ENCODE measurements around the gene EHBP1L1. TPM values are rescaled to one million over a fixed set of nuclear protein-coding genes. Genes with fewer than 3 reads are reported as not detected.

The EHBP1L1 gene
- total and polyA plus RNA-seq, 5 donors from 2014 or later = 7.8 to 143 (median 9.4) TPM

- H3K4me1 ChIP-seq (ENCODE audit: control insufficient read depth, insufficient read depth, low read length, poor library complexity, severe bottlenecking) = peaks cover 41% of the 10 kb centered on the region
- H3K4me3 ChIP-seq (ENCODE audit: low read depth, low read length) = no peak overlapping the region
- H3K4me3 Mint-ChIP-seq = peak overlapping the region in 2 of 4 donors; percentile 21 to 54
- H3K9me3 ChIP-seq (ENCODE audit: control insufficient read depth in 2 of 2, low read length in 2 of 2) = no peaks in the 10 kb centered on the region
- no peak for ATAC-seq (ENCODE audit: low read depth in 2 of 2)
- DNase-seq = no peak
- H3K27me3 Mint-ChIP-seq = no peaks in the 10 kb centered on the region
- peaks cover 35% of the 10 kb centered on the region for H3K36me3 ChIP-seq (ENCODE audit: control insufficient read depth, insufficient read depth, low read length)
- no peak overlapping the region for H3K27ac ChIP-seq (ENCODE audit: insufficient read depth, low read length, poor library complexity, severe bottlenecking)
- no peaks in the 10 kb centered on the region for H3K9me3 Mint-ChIP-seq
- H3K36me3 Mint-ChIP-seq = peaks cover 18% of the 10 kb centered on the region
- H3K27me3 ChIP-seq (ENCODE audit: control insufficient read depth, insufficient read depth, low read length) = no peaks in the 10 kb centered on the region
- H3K27ac Mint-ChIP-seq = no peak overlapping the region
- H3K4me1 Mint-ChIP-seq = peaks cover 0 to 51% (median 21%) of the 10 kb centered on the region in 4 donors
Measured at GRCh38 chr11:65579291-65579690, 3.4 kb downstream of the EHBP1L1 start.

- Histone ChIP-seq H3K27me3 (ENCODE audit: control insufficient read depth, insufficient read depth, low read length) (no peaks in the 10 kb centered on the region), H3K4me1 (ENCODE audit: control insufficient read depth, insufficient read depth, low read length, poor library complexity, severe bottlenecking) (peaks cover 33% of the 10 kb centered on the region), H3K9me3 (ENCODE audit: control insufficient read depth in 2 of 2, low read length in 2 of 2) (no peaks in the 10 kb centered on the region), H3K36me3 (ENCODE audit: control insufficient read depth, insufficient read depth, low read length) (peaks cover 38% of the 10 kb centered on the region), H3K27ac (ENCODE audit: insufficient read depth, low read length, poor library complexity, severe bottlenecking) (no peak overlapping the region), H3K4me3 (ENCODE audit: low read depth, low read length) (no peak overlapping the region)
- Mint-ChIP-seq H3K4me3 (no peak overlapping the region), H3K36me3 (peaks cover 19% of the 10 kb centered on the region), H3K27ac (no peak overlapping the region), H3K9me3 (no peaks in the 10 kb centered on the region), H3K4me1 (peaks cover 0 to 45% (median 18%) of the 10 kb centered on the region in 4 donors), H3K27me3 (no peaks in the 10 kb centered on the region)
- ATAC-seq (ENCODE audit: low read depth in 2 of 2) (no peak), DNase-seq (no peak)
Measured at GRCh38 chr11:65580031-65580692, 4.3 kb downstream of the EHBP1L1 start.

GRCh38 chr11:65580756-65581155, 4.9 kb downstream of the EHBP1L1 start:
- H3K36me3 ChIP-seq (ENCODE audit: control insufficient read depth, insufficient read depth, low read length) = peaks cover 38% of the 10 kb centered on the region
- no peak overlapping the region for H3K4me3 ChIP-seq (ENCODE audit: low read depth, low read length)
- H3K4me3 Mint-ChIP-seq = peak overlapping the region in 1 of 4 donors; percentile 52
- no peaks in the 10 kb centered on the region for H3K9me3 ChIP-seq (ENCODE audit: control insufficient read depth in 2 of 2, low read length in 2 of 2)
- no peak for ATAC-seq (ENCODE audit: low read depth in 2 of 2)
- peaks cover 29% of the 10 kb centered on the region for H3K4me1 ChIP-seq (ENCODE audit: control insufficient read depth, insufficient read depth, low read length, poor library complexity, severe bottlenecking)
- no peaks in the 10 kb centered on the region for H3K9me3 Mint-ChIP-seq
- H3K27ac ChIP-seq (ENCODE audit: insufficient read depth, low read length, poor library complexity, severe bottlenecking) = no peak overlapping the region
- no peak for DNase-seq
- H3K4me1 Mint-ChIP-seq = peaks cover 0 to 40% (median 15%) of the 10 kb centered on the region in 4 donors
- no peaks in the 10 kb centered on the region for H3K27me3 Mint-ChIP-seq
- peaks cover 19% of the 10 kb centered on the region for H3K36me3 Mint-ChIP-seq
- no peak overlapping the region for H3K27ac Mint-ChIP-seq
- no peaks in the 10 kb centered on the region for H3K27me3 ChIP-seq (ENCODE audit: control insufficient read depth, insufficient read depth, low read length)

- Mint-ChIP-seq H3K27ac (peak overlapping the region in 2 of 3 donors; percentile 74 to 82), H3K36me3 (peaks cover 19% of the 10 kb centered on the region), H3K27me3 (no peaks in the 10 kb centered on the region), H3K4me1 (peaks cover 0 to 38% (median 17%) of the 10 kb centered on the region in 4 donors), H3K4me3 (no peak overlapping the region), H3K9me3 (no peaks in the 10 kb centered on the region)
- no peak overlapping the region for H3K4me3 ChIP-seq (ENCODE audit: low read depth, low read length)
- H3K36me3 ChIP-seq (ENCODE audit: control insufficient read depth, insufficient read depth, low read length) = peaks cover 38% of the 10 kb centered on the region
- H3K27me3 ChIP-seq (ENCODE audit: control insufficient read depth, insufficient read depth, low read length) = no peaks in the 10 kb centered on the region
- no peak for DNase-seq
- H3K9me3 ChIP-seq (ENCODE audit: control insufficient read depth in 2 of 2, low read length in 2 of 2) = no peaks in the 10 kb centered on the region
- no peak overlapping the region for H3K27ac ChIP-seq (ENCODE audit: insufficient read depth, low read length, poor library complexity, severe bottlenecking)
- peaks cover 20% of the 10 kb centered on the region for H3K4me1 ChIP-seq (ENCODE audit: control insufficient read depth, insufficient read depth, low read length, poor library complexity, severe bottlenecking)
- ATAC-seq (ENCODE audit: low read depth in 2 of 2) = no peak
Measured at GRCh38 chr11:65581928-65582327, 6.1 kb downstream of the EHBP1L1 start.

GRCh38 chr11:65583589-65583988, 7.7 kb downstream of the EHBP1L1 start:
- H3K27ac ChIP-seq (ENCODE audit: insufficient read depth, low read length, poor library complexity, severe bottlenecking) = no peak overlapping the region
- H3K4me1 ChIP-seq (ENCODE audit: control insufficient read depth, insufficient read depth, low read length, poor library complexity, severe bottlenecking) = peaks cover 17% of the 10 kb centered on the region
- DNase-seq (no peak), ATAC-seq (ENCODE audit: low read depth in 2 of 2) (no peak)
- H3K27me3 ChIP-seq (ENCODE audit: control insufficient read depth, insufficient read depth, low read length) = no peaks in the 10 kb centered on the region
- H3K4me3 Mint-ChIP-seq = no peak overlapping the region
- peak overlapping the region in 2 of 3 donors; percentile 9 to 80 for H3K27ac Mint-ChIP-seq
- peaks cover 37% of the 10 kb centered on the region for H3K36me3 ChIP-seq (ENCODE audit: control insufficient read depth, insufficient read depth, low read length)
- H3K27me3 Mint-ChIP-seq = no peaks in the 10 kb centered on the region
- no peaks in the 10 kb centered on the region for H3K9me3 ChIP-seq (ENCODE audit: control insufficient read depth in 2 of 2, low read length in 2 of 2)
- H3K9me3 Mint-ChIP-seq = no peaks in the 10 kb centered on the region
- peaks cover 0 to 37% (median 22%) of the 10 kb centered on the region in 4 donors for H3K4me1 Mint-ChIP-seq
- no peak overlapping the region for H3K4me3 ChIP-seq (ENCODE audit: low read depth, low read length)
- peaks cover 19% of the 10 kb centered on the region for H3K36me3 Mint-ChIP-seq

GRCh38 chr11:65584106-65584505, 8.3 kb downstream of the EHBP1L1 start:
- H3K27ac ChIP-seq (ENCODE audit: insufficient read depth, low read length, poor library complexity, severe bottlenecking) = no peak overlapping the region
- peak overlapping the region in 1 of 3 donors; percentile 56 for H3K27ac Mint-ChIP-seq
- peaks cover 15% of the 10 kb centered on the region for H3K4me1 ChIP-seq (ENCODE audit: control insufficient read depth, insufficient read depth, low read length, poor library complexity, severe bottlenecking)
- H3K9me3 Mint-ChIP-seq = no peaks in the 10 kb centered on the region
- H3K27me3 ChIP-seq (ENCODE audit: control insufficient read depth, insufficient read depth, low read length) = no peaks in the 10 kb centered on the region
- H3K36me3 Mint-ChIP-seq = peaks cover 19% of the 10 kb centered on the region
- H3K9me3 ChIP-seq (ENCODE audit: control insufficient read depth in 2 of 2, low read length in 2 of 2) = no peaks in the 10 kb centered on the region
- DNase-seq (no peak), ATAC-seq (ENCODE audit: low read depth in 2 of 2) (no peak)
- peaks cover 0 to 36% (median 21%) of the 10 kb centered on the region in 4 donors for H3K4me1 Mint-ChIP-seq
- H3K4me3 ChIP-seq (ENCODE audit: low read depth, low read length) = no peak overlapping the region
- H3K36me3 ChIP-seq (ENCODE audit: control insufficient read depth, insufficient read depth, low read length) = peaks cover 33% of the 10 kb centered on the region
- H3K4me3 Mint-ChIP-seq = no peak overlapping the region
- no peaks in the 10 kb centered on the region for H3K27me3 Mint-ChIP-seq

- Histone ChIP-seq H3K4me1 (ENCODE audit: control insufficient read depth, insufficient read depth, low read length, poor library complexity, severe bottlenecking) (peaks cover 19% of the 10 kb centered on the region), H3K27ac (ENCODE audit: insufficient read depth, low read length, poor library complexity, severe bottlenecking) (no peak overlapping the region), H3K36me3 (ENCODE audit: control insufficient read depth, insufficient read depth, low read length) (peaks cover 27% of the 10 kb centered on the region), H3K9me3 (ENCODE audit: control insufficient read depth in 2 of 2, low read length in 2 of 2) (no peaks in the 10 kb centered on the region), H3K4me3 (ENCODE audit: low read depth, low read length) (no peak overlapping the region), H3K27me3 (ENCODE audit: control insufficient read depth, insufficient read depth, low read length) (no peaks in the 10 kb centered on the region)
- H3K27ac Mint-ChIP-seq = no peak overlapping the region
- no peak for DNase-seq
- H3K27me3 Mint-ChIP-seq = no peaks in the 10 kb centered on the region
- H3K9me3 Mint-ChIP-seq = no peaks in the 10 kb centered on the region
- peaks cover 0 to 34% (median 21%) of the 10 kb centered on the region in 4 donors for H3K4me1 Mint-ChIP-seq
- ATAC-seq (ENCODE audit: low read depth in 2 of 2) = no peak
- H3K4me3 Mint-ChIP-seq = no peak overlapping the region
- peaks cover 19% of the 10 kb centered on the region for H3K36me3 Mint-ChIP-seq
Measured at GRCh38 chr11:65584723-65585171, 8.9 kb downstream of the EHBP1L1 start.

All from CD4-positive, CD25-positive, alpha-beta regulatory T cell (primary cell).